Subcutaneous abdominal adipose tissue (tissue), 5 donors: ENCODE results near the gene BGN.

ENCODE experiments used
- H3K27ac ChIP-seq: one replicate; pipeline ENCODE4 v1.7.0; 2013; ENCODE audit warnings: low read depth, mild to moderate bottlenecking, inconsistent platforms, low read length, moderate library complexity
- H3K27me3 ChIP-seq, 5 donors: one replicate each; pipeline ENCODE4 v1.7.0; 2013; ENCODE audit warnings: low read length in 5 of 5, inconsistent platforms in 1 of 5; ENCODE audit not compliant: control insufficient read depth in 5 of 5, insufficient read depth in 4 of 5
- H3K36me3 ChIP-seq, 5 donors: one replicate each; pipeline ENCODE4 v1.7.0; 2013; ENCODE audit warnings: low read length in 5 of 5; ENCODE audit not compliant: control insufficient read depth in 5 of 5, insufficient read depth in 5 of 5
- H3K4me1 ChIP-seq, 5 donors: one replicate each; pipeline ENCODE4 v1.7.0; 2013; ENCODE audit warnings: low read length in 5 of 5, mild to moderate bottlenecking in 3 of 5, moderate library complexity in 1 of 5; ENCODE audit not compliant: control insufficient read depth in 5 of 5, insufficient read depth in 5 of 5
- H3K4me3 ChIP-seq, 5 donors: one replicate each; pipeline ENCODE4 v1.7.0; 2013; ENCODE audit warnings: low read length in 5 of 5, low read depth in 1 of 5
- H3K9ac ChIP-seq, 5 donors: one replicate each; pipeline ENCODE4 v1.7.0; 2013; ENCODE audit warnings: low read length in 5 of 5, mild to moderate bottlenecking in 4 of 5, moderate library complexity in 3 of 5
- H3K9me3 ChIP-seq, 5 donors: one replicate each; pipeline ENCODE4 v1.7.0; 2013; ENCODE audit warnings: low read length in 5 of 5; ENCODE audit not compliant: control insufficient read depth in 5 of 5
- donor health status: healthy.
- donor health status: healthy.
- donor health status: healthy.
- donor health status: healthy.
- donor health status: healthy.

BGN gene

DNA sequence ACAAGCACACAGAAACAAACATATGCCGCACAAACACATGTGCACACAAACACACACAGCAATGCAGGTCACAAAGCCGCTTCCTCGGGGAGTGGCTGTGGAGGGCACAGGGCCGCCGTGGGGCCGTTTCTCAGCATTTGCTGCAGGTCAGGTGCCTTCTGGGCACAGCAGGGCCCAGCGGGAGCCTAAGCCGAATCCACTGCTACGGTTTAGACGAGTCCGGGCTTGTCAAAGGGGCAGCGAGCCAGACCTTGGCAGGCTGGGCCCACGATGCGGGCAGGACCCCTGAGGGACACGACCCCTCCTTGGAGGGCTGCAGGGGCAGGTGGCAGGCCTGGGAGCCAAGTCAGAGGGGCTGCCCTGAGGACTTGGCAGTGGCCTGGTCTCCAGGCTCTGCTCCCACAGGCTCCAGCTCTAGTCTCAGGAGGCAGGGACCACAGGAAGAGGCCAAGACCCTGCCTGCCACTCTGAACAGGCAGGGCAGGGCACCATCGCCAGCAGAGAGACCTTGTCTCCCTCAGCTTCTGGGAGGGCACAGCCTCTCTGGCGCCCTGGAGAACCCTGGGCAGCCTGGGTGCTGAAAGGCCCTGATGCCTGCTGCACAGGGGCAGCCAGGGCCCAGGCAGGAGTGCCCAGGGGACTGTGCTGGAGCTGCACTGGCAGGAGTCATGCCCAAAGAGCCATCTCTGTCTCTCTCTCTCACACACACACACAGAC is 17.2 kb downstream of the BGN start:
- H3K36me3 ChIP-seq: no peaks in the 10 kb centered on the region
- H3K9me3 ChIP-seq: no peaks in the 10 kb centered on the region
- no peak overlapping the region for H3K9ac ChIP-seq
- no peaks in the 10 kb centered on the region for H3K4me1 ChIP-seq
- peaks cover 20 to 71% (median 62%) of the 10 kb centered on the region in 5 donors for H3K27me3 ChIP-seq
- no peak overlapping the region for H3K4me3 ChIP-seq
- no peak overlapping the region for H3K27ac ChIP-seq

DNA sequence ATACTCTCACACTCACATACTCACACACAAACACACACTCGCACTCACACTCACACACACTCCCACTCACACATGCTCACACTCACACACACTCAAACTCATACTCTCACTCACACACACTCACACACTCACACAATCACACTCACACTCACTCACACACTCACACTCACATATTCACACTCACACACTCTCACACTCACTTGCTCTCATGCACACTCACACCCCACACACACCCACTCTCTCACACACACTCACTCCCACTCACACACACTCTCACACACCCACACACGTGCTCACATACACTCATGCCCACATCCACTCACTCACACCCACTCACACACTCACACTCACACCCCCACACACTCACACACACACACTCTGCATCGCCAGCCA is 17.7 kb downstream of the BGN start:
- no peaks in the 10 kb centered on the region for H3K9me3 ChIP-seq
- H3K4me1 ChIP-seq: no peaks in the 10 kb centered on the region
- no peak overlapping the region for H3K4me3 ChIP-seq
- H3K27me3 ChIP-seq: peaks cover 20 to 66% (median 61%) of the 10 kb centered on the region in 5 donors
- no peak overlapping the region for H3K9ac ChIP-seq
- no peaks in the 10 kb centered on the region for H3K36me3 ChIP-seq
- H3K27ac ChIP-seq: no peak overlapping the region

DNA sequence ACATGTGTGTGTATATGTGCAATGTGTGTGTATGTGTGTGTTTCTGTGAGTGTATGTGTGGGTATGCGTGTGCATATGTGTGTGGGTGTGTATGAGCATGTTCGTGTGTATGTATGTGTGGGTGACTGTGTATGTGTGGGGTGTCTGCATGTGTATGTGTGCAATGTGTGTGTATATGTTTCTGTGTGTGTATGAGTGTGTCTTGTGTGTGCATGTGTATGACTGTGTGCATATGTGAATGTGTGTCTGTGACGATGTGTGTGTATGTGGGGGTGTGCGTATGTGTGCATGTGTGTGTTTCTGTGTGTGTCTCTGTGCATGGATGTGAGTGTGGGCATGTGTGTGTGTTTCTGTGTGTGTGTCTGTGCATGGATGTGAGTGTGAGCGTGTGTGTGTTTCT is 18.5 kb downstream of the BGN start:
- Histone ChIP-seq H3K9me3 (no peaks in the 10 kb centered on the region), H3K27ac (no peak overlapping the region), H3K36me3 (no peaks in the 10 kb centered on the region), H3K4me3 (no peak overlapping the region), H3K4me1 (no peaks in the 10 kb centered on the region), H3K27me3 (peaks cover 20 to 64% (median 60%) of the 10 kb centered on the region in 5 donors), H3K9ac (no peak overlapping the region)

DNA sequence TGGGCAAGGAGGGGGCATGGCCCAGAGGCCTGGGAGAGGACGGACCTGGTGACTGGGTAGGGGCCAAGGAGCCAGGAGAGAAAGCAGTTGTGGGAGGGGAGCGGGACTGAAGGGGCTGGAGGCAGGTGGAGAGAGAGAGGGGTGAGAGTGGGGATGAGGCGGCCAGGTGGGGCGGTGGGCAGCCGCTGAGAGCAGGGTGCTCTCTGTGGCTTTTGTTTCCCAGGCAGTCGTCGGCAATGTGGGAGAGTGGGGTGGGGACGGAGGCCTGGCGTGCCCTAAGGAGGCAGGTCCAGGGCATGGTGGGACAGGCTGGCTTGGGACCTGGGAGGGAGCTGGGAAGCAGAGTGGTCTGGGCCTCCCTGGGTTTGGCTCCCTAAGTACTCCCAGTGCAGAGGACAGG is 19.5 kb downstream of the BGN start:
- Histone ChIP-seq H3K27me3 (peaks cover 20 to 68% (median 63%) of the 10 kb centered on the region in 5 donors), H3K9me3 (no peaks in the 10 kb centered on the region), H3K27ac (no peak overlapping the region), H3K9ac (no peak overlapping the region), H3K4me3 (no peak overlapping the region), H3K4me1 (no peaks in the 10 kb centered on the region), H3K36me3 (no peaks in the 10 kb centered on the region)

DNA sequence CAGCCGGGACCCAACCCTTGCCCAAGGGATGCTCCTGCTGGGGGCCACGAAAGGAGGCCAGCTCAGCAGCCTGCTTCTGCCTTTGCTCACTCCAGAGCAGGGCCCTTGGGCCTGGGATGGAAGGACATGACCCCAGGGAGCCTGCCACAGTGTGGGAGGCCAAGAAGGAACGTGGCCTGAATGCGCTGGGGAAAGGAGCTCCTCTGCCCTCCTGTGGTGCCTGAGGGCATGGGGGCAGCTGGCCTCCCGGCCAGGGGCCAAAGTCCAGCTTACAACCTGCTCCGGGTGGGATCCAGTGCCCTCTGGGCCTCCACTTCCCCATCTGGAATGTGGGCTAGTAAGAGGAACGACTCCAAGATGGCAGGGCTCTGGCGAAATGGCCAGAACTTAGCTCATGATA is 20.7 kb downstream of the BGN start:
- H3K27me3 ChIP-seq: peaks cover 14 to 67% (median 62%) of the 10 kb centered on the region in 5 donors
- no peak overlapping the region for H3K4me3 ChIP-seq
- no peaks in the 10 kb centered on the region for H3K9me3 ChIP-seq
- no peak overlapping the region for H3K27ac ChIP-seq
- no peaks in the 10 kb centered on the region for H3K4me1 ChIP-seq
- no peaks in the 10 kb centered on the region for H3K36me3 ChIP-seq
- no peak overlapping the region for H3K9ac ChIP-seq

DNA sequence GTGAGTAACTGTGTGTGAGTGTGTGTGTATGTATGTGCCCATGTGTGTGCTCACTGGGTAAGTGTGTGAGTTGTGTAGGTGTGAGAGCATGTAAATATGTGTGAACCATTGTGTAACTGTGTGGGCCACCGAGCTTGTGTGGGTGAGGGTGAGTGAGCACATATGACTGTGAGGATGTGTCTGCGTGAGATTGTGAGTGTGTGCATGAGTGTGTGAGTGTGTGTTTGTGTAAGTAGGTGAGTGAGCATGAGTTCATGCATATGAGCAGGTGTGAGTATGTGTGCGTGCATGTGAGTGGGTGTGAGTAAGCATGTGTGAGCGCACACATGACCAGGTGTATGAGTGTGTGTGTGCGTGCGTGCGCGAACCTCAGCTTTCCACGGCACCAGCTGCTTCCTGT is 21.3 kb downstream of the BGN start:
- Histone ChIP-seq H3K27ac (no peak overlapping the region), H3K36me3 (no peaks in the 10 kb centered on the region), H3K4me3 (no peak overlapping the region), H3K4me1 (peaks cover 0 to 3% (median 0%) of the 10 kb centered on the region in 5 donors), H3K27me3 (peaks cover 14 to 74% (median 63%) of the 10 kb centered on the region in 5 donors), H3K9ac (no peak overlapping the region), H3K9me3 (no peaks in the 10 kb centered on the region)

DNA sequence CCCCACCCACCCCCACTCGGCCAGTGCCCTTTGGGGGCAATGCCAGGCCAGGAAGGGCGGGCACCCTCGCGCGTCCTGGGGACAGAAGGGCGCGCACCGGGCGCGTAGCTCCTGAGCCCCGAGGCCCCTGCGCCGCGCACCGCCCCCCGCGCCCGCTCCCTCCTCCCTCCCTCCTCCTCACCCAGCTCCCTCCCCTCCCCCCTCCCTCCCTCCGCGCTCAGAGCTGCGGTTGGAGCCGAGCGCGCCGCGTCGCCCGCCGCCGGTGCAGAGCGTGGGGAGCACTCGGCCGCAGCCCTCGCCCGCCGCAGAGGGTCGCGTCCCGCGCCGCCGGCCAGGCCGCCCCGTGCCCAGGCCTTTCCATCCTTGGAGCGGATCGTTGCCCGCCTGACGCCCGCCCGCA is 22.6 kb downstream of the BGN start, which contains the start of gene ATP2B3:
Gene ATP2B3 (plus strand): TSS at position 220 of the 400 bp plus-strand sequence. CDS start 18,606 bp downstream, outside the sequence.
- H3K9me3 ChIP-seq: no peaks in the 10 kb centered on the region
- peaks cover 14 to 77% (median 68%) of the 10 kb centered on the region in 5 donors for H3K27me3 ChIP-seq
- peaks cover 0 to 6% (median 0%) of the 10 kb centered on the region in 5 donors for H3K4me1 ChIP-seq
- no peak within 1 kb of the TSS for H3K27ac ChIP-seq
- H3K36me3 ChIP-seq: no peaks in the 10 kb centered on the region
- no peak within 1 kb of the TSS for H3K9ac ChIP-seq
- no peak within 1 kb of the TSS for H3K4me3 ChIP-seq

DNA sequence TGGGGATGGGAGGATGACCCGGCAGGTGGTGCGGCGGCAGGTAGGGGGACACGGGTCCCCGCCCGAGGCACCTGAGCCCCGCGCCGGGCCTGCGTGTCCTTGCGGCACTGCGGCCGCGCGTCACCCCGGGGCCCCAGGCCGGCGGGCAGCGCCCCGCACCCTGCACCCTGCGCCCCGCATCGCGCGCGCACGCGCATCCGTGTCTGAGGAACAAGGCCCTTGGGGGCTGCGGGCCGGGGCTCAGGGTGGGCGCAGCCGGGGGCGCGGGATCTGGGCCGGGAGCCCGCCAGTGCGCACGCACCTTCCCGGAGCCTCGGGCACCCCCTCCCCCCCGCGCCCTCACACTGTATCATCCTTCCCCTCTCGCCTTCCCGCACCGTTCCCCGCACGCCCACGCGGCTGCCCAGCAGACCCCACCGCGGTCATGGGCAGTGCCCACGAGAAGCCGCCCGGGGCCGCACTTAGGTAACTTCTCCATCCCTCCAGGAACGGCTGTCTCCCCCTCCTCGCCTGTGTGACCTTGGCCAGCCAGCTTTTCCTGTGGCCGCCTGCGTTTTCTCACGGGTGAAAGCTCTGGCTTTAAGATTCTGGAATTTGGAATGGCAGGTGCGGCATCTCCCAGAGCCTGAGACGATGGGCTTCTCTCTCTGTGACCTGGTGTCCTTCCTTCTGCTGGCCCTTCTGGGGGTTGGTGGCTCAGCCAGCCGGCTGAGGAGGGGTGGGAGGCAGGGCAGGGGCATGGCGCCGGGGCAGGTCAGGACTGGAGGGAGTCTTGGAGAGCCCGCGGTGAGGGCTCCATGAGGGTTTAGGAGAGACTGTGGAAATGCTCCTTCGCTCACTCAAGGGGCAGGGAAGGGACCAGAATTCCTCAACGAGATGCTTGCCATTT is 23.4 kb downstream of the BGN start:
- peaks cover 14 to 79% (median 71%) of the 10 kb centered on the region in 5 donors for H3K27me3 ChIP-seq
- no peaks in the 10 kb centered on the region for H3K9me3 ChIP-seq
- H3K4me1 ChIP-seq: peaks cover 0 to 6% (median 0%) of the 10 kb centered on the region in 5 donors
- no peak overlapping the region for H3K9ac ChIP-seq
- no peaks in the 10 kb centered on the region for H3K36me3 ChIP-seq
- no peak overlapping the region for H3K27ac ChIP-seq
- no peak overlapping the region for H3K4me3 ChIP-seq

DNA sequence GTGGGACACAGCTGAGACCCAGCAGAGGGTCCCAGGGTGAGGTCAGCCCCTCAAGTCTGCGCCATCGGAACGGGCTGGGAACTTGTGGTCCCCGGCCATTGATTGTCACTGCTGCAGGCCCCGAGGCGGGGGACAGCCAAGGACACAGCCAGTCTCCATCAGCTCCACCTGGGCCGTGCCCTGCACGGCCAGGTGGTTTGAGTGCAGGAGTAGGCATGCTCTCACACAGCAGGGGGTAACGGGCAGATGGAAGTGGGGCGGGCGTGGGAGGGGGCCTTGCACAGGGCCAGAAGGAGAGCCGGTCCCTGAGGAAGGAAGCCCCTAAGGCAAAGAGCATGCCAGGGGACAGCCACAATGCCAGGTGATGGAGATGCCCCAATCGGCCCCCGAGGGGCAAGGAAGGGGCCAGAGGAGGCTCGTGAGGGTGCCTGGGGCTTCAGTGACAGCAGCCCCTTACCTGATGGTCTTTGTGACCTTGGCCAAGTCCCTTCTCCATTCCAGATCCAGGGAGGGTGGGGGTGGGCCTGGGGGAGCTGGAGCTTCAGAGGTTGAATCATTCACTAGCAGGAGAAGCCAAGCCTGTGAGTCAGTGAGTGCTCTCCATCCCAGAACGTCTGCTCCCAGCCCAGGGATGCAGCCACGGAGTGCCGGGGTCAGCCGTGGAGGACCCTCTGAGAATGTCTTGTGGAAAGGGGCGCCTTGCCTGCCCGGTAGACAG is 24.9 kb downstream of the BGN start:
- Histone ChIP-seq H3K27me3 (peaks cover 14 to 76% (median 67%) of the 10 kb centered on the region in 5 donors), H3K4me1 (peaks cover 0 to 6% (median 0%) of the 10 kb centered on the region in 5 donors)

More for the DNA sequence above, 24.9 kb downstream of the BGN start:
- Histone ChIP-seq H3K36me3 (no peaks in the 10 kb centered on the region), H3K27ac (no peak overlapping the region), H3K9ac (no peak overlapping the region), H3K4me3 (no peak overlapping the region), H3K9me3 (no peaks in the 10 kb centered on the region)
